NT2/D1 (cell line): ENCODE measurements around the gene RAF1.
"Not testable (repeated sequence)": the region's sequence is repeated elsewhere in the genome, so short reads cannot be mapped to it uniquely, and the experiment has no call there.

Experiments used
- DNase-seq: peaks from one replicate; pipeline ENCODE4 v3.0.0-alpha.2; 2011; ENCODE audit warnings: low read depth, low spot score
- H3K27me3 ChIP-seq: 2 replicates; pipeline ENCODE4 v1.6.0; 2011; ENCODE audit warnings: mild to moderate bottlenecking; ENCODE audit not compliant: insufficient read length, insufficient read depth
- H3K36me3 ChIP-seq: 2 replicates; pipeline ENCODE4 v1.6.1; 2011; ENCODE audit warnings: mild to moderate bottlenecking, low read length, mixed read lengths; ENCODE audit not compliant: insufficient read depth, insufficient read length
- H3K4me1 ChIP-seq: 2 replicates; pipeline ENCODE4 v1.5.1; 2011; ENCODE audit not compliant: insufficient read depth, insufficient read length
- H3K4me3 ChIP-seq: 2 replicates; pipeline ENCODE4 v1.5.1; 2011; ENCODE audit warnings: low read depth; ENCODE audit not compliant: insufficient read length
- H3K9ac ChIP-seq: 2 replicates; pipeline ENCODE4 v1.6.0; 2011; ENCODE audit warnings: low read depth; ENCODE audit not compliant: insufficient read length
- H3K9me3 ChIP-seq: 2 replicates; pipeline ENCODE4 v1.5.1; 2011; ENCODE audit warnings: mild to moderate bottlenecking, low read length; ENCODE audit not compliant: insufficient read depth
- SUZ12 ChIP-seq: IDR thresholded peaks from 2 replicates; pipeline ENCODE4 v1.6.1; 2011; ENCODE audit not compliant: insufficient read length, insufficient read depth; ENCODE audit errors: extremely low read depth
- YY1 ChIP-seq: IDR thresholded peaks from 2 replicates; pipeline ENCODE4 v1.6.1; 2011; ENCODE audit not compliant: insufficient read length, insufficient read depth
- ZNF274 ChIP-seq: IDR thresholded peaks from 2 replicates; pipeline ENCODE4 v1.6.1; 2011; ENCODE audit warnings: mild to moderate bottlenecking, low read depth, low read length

RAF1 gene

DNA sequence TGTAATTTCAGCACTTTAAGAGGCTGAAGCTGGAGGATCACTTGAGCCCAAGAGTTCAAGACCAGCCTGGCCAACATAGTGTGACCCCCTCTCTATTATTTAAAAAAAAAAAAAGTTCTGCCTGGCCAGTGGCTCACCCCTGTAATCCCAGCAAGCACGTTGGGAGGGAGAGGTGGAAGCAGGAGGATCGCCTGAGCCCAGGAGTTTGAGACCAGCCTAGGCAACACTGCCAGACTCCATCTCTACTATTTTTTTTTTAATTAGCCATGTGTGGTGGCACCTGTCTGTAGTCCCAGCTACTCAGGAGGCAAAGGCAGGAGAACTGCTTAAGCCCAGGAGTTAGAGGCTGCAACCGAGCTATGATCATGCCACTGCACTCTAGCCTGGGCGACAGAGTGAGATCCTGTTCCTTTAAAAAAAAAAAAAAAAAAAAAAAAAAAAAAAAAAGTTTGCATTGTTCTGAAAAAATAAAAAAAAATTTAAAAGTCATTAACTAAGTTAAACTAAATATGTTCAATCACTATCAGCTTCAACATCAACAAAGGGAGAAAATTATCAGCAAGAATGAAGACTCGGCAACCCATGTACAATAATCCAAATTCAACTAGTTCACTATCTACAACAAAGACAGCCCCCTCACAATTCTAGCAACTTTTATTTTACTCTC is 1.9 kb downstream of the RAF1 start:
- Histone ChIP-seq H3K9me3 (no peaks in the 10 kb centered on the region), H3K9ac (peak overlapping the region; percentile 100), H3K4me3 (peak overlapping the region; percentile 98), H3K27me3 (no peaks in the 10 kb centered on the region), H3K4me1 (no peaks in the 10 kb centered on the region), H3K36me3 (peaks cover 4% of the 10 kb centered on the region)
- TF ChIP-seq ZNF274: no peak
- TF ChIP-seq YY1: no peak
- TF ChIP-seq SUZ12: no peak
- DNase-seq: no peak

DNA sequence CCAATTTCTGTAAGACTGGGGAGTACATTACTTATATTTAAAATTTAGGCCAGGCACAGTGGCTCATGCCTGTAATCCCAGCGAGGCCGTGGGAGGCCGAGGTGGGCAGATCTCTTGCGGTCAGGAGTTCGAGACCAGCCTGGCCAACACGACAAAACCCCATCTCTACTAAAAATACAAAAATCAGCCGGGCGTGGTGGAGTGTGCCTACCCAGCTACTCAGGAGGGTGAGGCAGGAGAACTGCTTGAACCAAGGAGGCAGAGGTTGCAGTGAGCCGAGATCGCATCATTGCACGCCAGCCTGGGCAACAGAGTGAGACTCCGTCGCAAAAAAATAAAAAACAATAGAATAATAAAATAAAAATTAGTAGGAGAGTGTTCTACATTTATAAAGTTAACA is 2.5 kb downstream of the RAF1 start:
- not testable (repeated sequence) for DNase-seq, H3K36me3 ChIP-seq, H3K4me1 ChIP-seq, H3K9me3 ChIP-seq, H3K4me3 ChIP-seq, H3K9ac ChIP-seq, H3K27me3 ChIP-seq

DNA sequence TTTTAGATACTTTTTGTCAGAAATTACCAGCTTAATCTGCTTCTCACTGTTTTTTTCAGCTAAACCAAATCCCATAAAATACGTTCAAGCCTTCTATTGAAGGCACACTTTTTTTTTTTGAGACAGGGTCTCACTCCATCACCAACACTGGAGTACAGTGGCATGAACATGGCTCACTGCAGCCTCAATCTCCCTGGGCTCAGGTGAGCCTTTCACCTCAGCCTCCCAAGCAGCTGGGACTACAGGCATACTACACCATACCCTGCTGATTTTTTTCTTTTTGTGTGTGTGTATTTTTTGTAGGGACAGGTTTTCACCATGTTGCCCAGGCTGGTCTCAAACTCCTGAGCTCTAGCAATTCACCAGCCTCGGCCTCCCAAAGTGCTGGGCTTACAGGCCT is 3.7 kb downstream of the RAF1 start:
- Histone ChIP-seq H3K4me3 (no peak overlapping the region), H3K36me3 (peaks cover 4% of the 10 kb centered on the region)

DNA sequence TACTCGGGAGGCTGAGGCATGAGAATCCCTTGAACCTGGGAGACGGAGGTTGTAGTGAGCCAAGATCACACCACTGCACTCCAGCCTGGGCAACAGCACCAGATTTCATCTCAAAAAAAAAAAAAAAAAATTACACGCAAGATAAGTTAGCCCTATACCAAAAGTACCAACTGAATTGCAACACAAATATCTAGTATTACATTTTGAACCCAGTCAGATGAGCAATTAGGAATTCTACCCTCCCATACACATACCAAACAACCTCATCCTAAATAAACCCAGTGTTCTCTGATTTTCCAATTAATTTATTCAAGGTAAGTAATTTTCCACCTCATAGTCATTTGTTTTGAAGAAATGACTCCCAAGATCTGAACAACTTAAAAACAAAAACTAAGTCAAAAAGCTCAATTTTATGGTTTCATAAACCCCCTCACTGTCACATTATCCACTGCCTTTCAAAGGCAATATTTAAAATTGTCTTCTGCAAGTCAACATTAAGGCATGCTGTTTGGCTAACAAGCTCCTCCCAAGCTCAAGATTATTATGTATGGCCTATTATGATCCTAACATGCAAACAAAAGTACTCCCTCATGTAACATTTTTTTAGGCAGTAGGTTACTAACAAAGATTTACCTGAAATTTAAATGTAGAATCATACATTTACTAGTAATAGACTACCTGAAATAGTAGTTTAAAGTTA is 4.5 kb downstream of the RAF1 start:
- Histone ChIP-seq H3K27me3 (no peaks in the 10 kb centered on the region), H3K4me3 (no peak overlapping the region), H3K9me3 (no peaks in the 10 kb centered on the region), H3K9ac (no peak overlapping the region), H3K36me3 (peaks cover 4% of the 10 kb centered on the region), H3K4me1 (no peaks in the 10 kb centered on the region)
- DNase-seq: no peak
- TF ChIP-seq YY1 (no peak), SUZ12 (no peak), ZNF274 (no peak)

More for the DNA sequence above, 3.7 kb downstream of the RAF1 start:
- TF ChIP-seq SUZ12 (no peak), ZNF274 (no peak), YY1 (no peak)
- no peak for DNase-seq
- Histone ChIP-seq H3K4me1 (no peaks in the 10 kb centered on the region), H3K9me3 (no peaks in the 10 kb centered on the region), H3K27me3 (no peaks in the 10 kb centered on the region), H3K9ac (no peak overlapping the region)

DNA sequence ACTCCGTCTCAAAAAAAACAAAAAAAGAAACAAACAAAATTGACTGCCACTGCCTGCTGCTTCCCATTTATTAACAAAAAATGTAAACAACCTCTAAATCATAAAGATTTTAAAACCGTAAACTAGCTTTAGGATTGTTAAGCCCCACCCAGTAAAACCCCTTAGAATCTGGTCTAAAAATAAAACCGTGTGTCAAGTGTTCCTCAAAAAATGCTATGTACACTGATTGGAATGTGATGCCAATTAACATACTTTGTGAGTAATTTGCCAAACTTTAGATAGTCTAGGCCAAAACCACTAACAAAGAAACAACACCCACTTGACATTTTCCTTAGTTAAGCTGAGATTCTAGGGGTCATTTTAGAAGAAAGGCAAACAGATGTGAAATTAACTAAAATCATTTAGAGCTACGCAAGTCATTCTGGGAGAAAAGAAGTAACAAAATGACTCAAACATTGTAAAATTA is 5.3 kb downstream of the RAF1 start:
- H3K4me1 ChIP-seq: no peaks in the 10 kb centered on the region
- H3K36me3 ChIP-seq: peaks cover 4% of the 10 kb centered on the region
- no peak overlapping the region for H3K9ac ChIP-seq
- no peaks in the 10 kb centered on the region for H3K27me3 ChIP-seq
- H3K4me3 ChIP-seq: no peak overlapping the region
- DNase-seq: no peak
- TF ChIP-seq SUZ12 (no peak), YY1 (no peak), ZNF274 (no peak)
- H3K9me3 ChIP-seq: no peaks in the 10 kb centered on the region

DNA sequence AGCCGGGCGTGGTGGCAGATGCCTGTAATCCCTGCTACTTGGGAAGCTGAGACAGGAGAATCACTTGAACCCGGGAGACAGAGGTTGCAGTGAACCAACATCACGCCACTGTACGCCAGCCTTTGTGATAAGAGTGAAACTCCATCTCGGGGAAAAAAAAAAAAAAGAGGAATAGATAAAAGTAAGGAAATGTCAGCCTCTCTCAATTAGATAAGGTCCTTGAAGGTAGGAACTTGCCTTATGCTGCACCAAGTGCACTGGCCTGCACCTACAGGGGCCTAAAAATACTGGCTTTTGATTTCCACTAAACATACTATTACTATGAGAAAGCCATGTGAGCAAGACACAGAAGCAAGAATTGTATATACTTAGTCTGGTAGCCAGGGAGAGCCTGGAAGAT is 7.1 kb downstream of the RAF1 start:
- TF ChIP-seq SUZ12 (no peak), ZNF274 (no peak), YY1 (no peak)
- H3K36me3 ChIP-seq: peaks cover 2% of the 10 kb centered on the region
- no peak overlapping the region for H3K9ac ChIP-seq
- no peak overlapping the region for H3K4me3 ChIP-seq
- no peak for DNase-seq
- H3K27me3 ChIP-seq: no peaks in the 10 kb centered on the region
- no peaks in the 10 kb centered on the region for H3K4me1 ChIP-seq
- no peaks in the 10 kb centered on the region for H3K9me3 ChIP-seq

DNA sequence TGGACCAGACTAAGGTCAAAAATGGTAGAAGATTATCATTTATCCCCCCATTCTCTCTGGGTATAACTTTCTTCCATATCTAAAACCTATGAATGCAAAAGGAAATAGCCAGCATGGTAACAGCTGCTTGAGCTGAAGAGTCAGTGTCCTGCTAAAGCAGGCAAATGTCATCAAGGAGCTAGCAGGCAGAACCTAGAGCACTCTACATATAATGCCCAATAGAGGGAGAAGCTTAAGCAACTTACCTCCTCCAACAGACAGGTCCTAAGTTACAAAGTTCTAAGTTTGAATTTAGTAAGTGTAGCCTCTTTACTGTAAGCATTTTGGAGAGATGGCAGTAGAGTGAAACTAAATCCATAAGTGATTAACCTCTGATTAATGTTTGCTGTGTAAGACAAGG is 7.7 kb downstream of the RAF1 start:
- Histone ChIP-seq H3K4me1 (no peaks in the 10 kb centered on the region), H3K27me3 (no peaks in the 10 kb centered on the region), H3K9me3 (no peaks in the 10 kb centered on the region), H3K4me3 (no peak overlapping the region), H3K9ac (no peak overlapping the region), H3K36me3 (no peaks in the 10 kb centered on the region)
- TF ChIP-seq ZNF274 (no peak), YY1 (no peak), SUZ12 (no peak)
- DNase-seq: no peak

DNA sequence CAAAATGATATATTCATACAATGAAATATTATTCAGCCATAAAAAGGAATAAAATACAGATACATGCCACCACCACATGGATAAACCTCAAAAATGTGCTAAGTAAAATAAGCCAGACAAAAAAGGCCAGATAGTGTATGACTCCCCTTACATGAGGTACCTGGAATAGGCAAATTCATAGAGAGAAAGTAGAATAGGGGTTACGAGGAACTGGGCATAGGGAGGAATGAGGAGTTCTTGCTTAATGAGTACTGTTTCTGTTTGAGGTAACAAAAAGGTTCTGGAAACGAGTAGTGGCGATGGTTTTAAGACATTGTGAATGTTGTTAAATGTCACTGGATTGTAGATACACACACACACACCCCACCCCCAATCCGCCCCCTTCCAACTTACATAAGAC is 8.2 kb downstream of the RAF1 start:
- DNase-seq: no peak
- no peak overlapping the region for H3K4me3 ChIP-seq
- H3K9ac ChIP-seq: no peak overlapping the region
- H3K27me3 ChIP-seq: no peaks in the 10 kb centered on the region
- no peaks in the 10 kb centered on the region for H3K4me1 ChIP-seq
- H3K9me3 ChIP-seq: no peaks in the 10 kb centered on the region
- H3K36me3 ChIP-seq: no peaks in the 10 kb centered on the region
- TF ChIP-seq SUZ12 (no peak), YY1 (no peak), ZNF274 (no peak)
